ENCODE data around the gene DNAAF5. TPM values are rescaled to one million over a fixed set of nuclear protein-coding genes. Genes with fewer than 3 reads are reported as not detected.

Gene DNAAF5
- total and polyA plus RNA-seq, 2 donors (not counting 1 experiment from before 2014, with no cell fraction given), result 13.1 to 14.2 TPM

GRCh38 chr7:707296-708000, 19.1 kb upstream of the DNAAF5 start:
- H3K4me1 ChIP-seq (ENCODE audit: control insufficient read depth, extremely low read depth, insufficient read depth, low read length), result no peaks in the 10 kb centered on the region
- H3K27ac ChIP-seq (ENCODE audit: insufficient read depth, low read length), result no peak overlapping the region
- no peaks in the 10 kb centered on the region for H3K9me3 ChIP-seq (ENCODE audit: control insufficient read depth, insufficient read depth, low read depth, low read length)
- TF ChIP-seq EZH2 (IDR thresholded peaks at IDR 0.05; ENCODE audit: low read length, missing control alignments) (no peak), CTCF (conservative IDR thresholded peaks at IDR 0.05 in 1 of 2, IDR thresholded peaks at IDR 0.05 in 1 of 2; ENCODE audit: low read depth in 1 of 2, low read length in 2 of 2) (no peak)
- DNase-seq (ENCODE audit: low read depth in 2 of 2), result no peak
- no peaks in the 10 kb centered on the region for H4K20me1 ChIP-seq (ENCODE audit: control insufficient read depth, extremely low read depth, insufficient read depth, low read length)
- no peaks in the 10 kb centered on the region for H3K36me3 ChIP-seq (ENCODE audit: control insufficient read depth, insufficient read depth, low read length)
- H3K9ac ChIP-seq (ENCODE audit: insufficient read depth, low read length), result no peak overlapping the region
- H3K4me2 ChIP-seq (ENCODE audit: extremely low read depth, insufficient read depth, low read length), result no peak overlapping the region
- no peak overlapping the region for H2AFZ ChIP-seq (ENCODE audit: low read length)
- no peaks in the 10 kb centered on the region for H3K27me3 ChIP-seq (ENCODE audit: control insufficient read depth, insufficient read depth, low read length)
- no peaks in the 10 kb centered on the region for H3K79me2 ChIP-seq (ENCODE audit: control insufficient read depth, insufficient read depth, low read length)
- H3K4me3 ChIP-seq (replicated peaks in 1 of 4; ENCODE audit: control extremely low read depth in 1 of 4, insufficient read depth in 1 of 4, low read depth in 3 of 4, low read length in 4 of 4), result no peak overlapping the region

- Histone ChIP-seq H2AFZ (ENCODE audit: low read length) (no peak overlapping the region), H3K27ac (ENCODE audit: insufficient read depth, low read length) (no peak overlapping the region), H3K27me3 (ENCODE audit: control insufficient read depth, insufficient read depth, low read length) (no peaks in the 10 kb centered on the region), H3K4me2 (ENCODE audit: extremely low read depth, insufficient read depth, low read length) (no peak overlapping the region), H3K36me3 (ENCODE audit: control insufficient read depth, insufficient read depth, low read length) (no peaks in the 10 kb centered on the region), H3K4me3 (replicated peaks in 1 of 4; ENCODE audit: control extremely low read depth in 1 of 4, insufficient read depth in 1 of 4, low read depth in 3 of 4, low read length in 4 of 4) (no peak overlapping the region), H3K9ac (ENCODE audit: insufficient read depth, low read length) (no peak overlapping the region), H3K79me2 (ENCODE audit: control insufficient read depth, insufficient read depth, low read length) (no peaks in the 10 kb centered on the region), H3K4me1 (ENCODE audit: control insufficient read depth, extremely low read depth, insufficient read depth, low read length) (no peaks in the 10 kb centered on the region), H3K9me3 (ENCODE audit: control insufficient read depth, insufficient read depth, low read depth, low read length) (no peaks in the 10 kb centered on the region), H4K20me1 (ENCODE audit: control insufficient read depth, extremely low read depth, insufficient read depth, low read length) (no peaks in the 10 kb centered on the region)
- no peak for TF ChIP-seq CTCF (conservative IDR thresholded peaks at IDR 0.05 in 1 of 2, IDR thresholded peaks at IDR 0.05 in 1 of 2; ENCODE audit: low read depth in 1 of 2, low read length in 2 of 2)
- TF ChIP-seq EZH2 (IDR thresholded peaks at IDR 0.05; ENCODE audit: low read length, missing control alignments), result no peak
- DNase-seq (ENCODE audit: low read depth in 2 of 2), result no peak
Observed at GRCh38 chr7:710161-710560, 16.3 kb upstream of the DNAAF5 start.

GRCh38 chr7:711093-711921, 15.2 kb upstream of the DNAAF5 start:
- Histone ChIP-seq H3K4me2 (ENCODE audit: extremely low read depth, insufficient read depth, low read length) (no peak overlapping the region), H3K4me1 (ENCODE audit: control insufficient read depth, extremely low read depth, insufficient read depth, low read length) (no peaks in the 10 kb centered on the region), H3K4me3 (replicated peaks in 1 of 4; ENCODE audit: control extremely low read depth in 1 of 4, insufficient read depth in 1 of 4, low read depth in 3 of 4, low read length in 4 of 4) (peak overlapping the region in 1 of 4 experiments; percentile 51), H3K27me3 (ENCODE audit: control insufficient read depth, insufficient read depth, low read length) (no peaks in the 10 kb centered on the region), H3K27ac (ENCODE audit: insufficient read depth, low read length) (no peak overlapping the region), H2AFZ (ENCODE audit: low read length) (no peak overlapping the region), H3K36me3 (ENCODE audit: control insufficient read depth, insufficient read depth, low read length) (no peaks in the 10 kb centered on the region), H4K20me1 (ENCODE audit: control insufficient read depth, extremely low read depth, insufficient read depth, low read length) (no peaks in the 10 kb centered on the region), H3K79me2 (ENCODE audit: control insufficient read depth, insufficient read depth, low read length) (no peaks in the 10 kb centered on the region), H3K9me3 (ENCODE audit: control insufficient read depth, insufficient read depth, low read depth, low read length) (no peaks in the 10 kb centered on the region), H3K9ac (ENCODE audit: insufficient read depth, low read length) (no peak overlapping the region)
- TF ChIP-seq CTCF (conservative IDR thresholded peaks at IDR 0.05 in 1 of 2, IDR thresholded peaks at IDR 0.05 in 1 of 2; ENCODE audit: low read depth in 1 of 2, low read length in 2 of 2), result no peak
- no peak for TF ChIP-seq EZH2 (IDR thresholded peaks at IDR 0.05; ENCODE audit: low read length, missing control alignments)
- no peak for DNase-seq (ENCODE audit: low read depth in 2 of 2)

Measured in fibroblast of lung (primary cell).